Fibroblast of skin of abdomen (primary cell): ENCODE results near the gene CAMK2G.

Experiments used
- DNase-seq: peaks from one replicate; pipeline ENCODE4 v3.0.0-alpha.2; 2013

CAMK2G gene

DNA sequence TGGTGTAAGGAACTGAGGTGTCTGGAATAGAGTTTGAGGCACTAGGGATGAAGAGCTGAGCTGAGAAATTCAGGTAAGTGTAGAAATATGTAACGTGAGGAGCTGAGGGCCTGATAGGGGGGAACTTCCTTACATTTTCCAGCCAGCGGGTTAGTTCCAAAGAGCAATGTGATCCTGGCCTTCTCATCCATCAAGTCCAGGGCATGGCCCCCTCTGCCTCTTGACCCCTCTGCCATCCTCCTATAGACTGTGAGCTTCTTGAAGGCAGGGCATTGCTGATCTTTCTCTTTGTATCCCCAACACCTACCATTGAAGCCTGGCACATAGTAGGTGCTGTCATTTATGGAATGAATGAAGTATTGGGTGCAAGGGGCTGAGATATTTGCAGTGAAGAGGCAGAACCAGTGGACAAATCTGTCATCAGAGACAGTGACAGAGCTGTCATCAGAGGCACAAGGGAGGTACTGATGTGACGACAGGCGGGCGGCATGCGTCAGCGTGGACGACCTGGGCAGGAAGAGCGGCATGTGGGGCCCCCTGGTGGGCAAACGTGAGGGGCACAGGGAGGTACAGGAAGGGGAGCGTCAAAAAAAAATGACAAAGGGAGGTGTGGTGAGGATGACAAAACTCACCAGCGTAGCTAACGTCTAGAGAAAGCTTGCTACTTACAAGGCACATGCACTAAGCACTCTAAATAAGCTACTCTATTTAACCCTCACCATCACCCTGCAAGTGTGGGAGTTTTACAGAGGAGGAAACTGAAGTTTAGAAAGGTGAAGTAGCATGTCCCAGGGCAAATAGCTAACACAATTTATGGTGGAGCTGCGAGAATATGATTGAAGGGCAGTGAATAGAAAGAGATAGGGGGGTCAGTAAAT is 5.2 kb upstream of the CAMK2G start:
- peak; percentile 81 for DNase-seq

DNA sequence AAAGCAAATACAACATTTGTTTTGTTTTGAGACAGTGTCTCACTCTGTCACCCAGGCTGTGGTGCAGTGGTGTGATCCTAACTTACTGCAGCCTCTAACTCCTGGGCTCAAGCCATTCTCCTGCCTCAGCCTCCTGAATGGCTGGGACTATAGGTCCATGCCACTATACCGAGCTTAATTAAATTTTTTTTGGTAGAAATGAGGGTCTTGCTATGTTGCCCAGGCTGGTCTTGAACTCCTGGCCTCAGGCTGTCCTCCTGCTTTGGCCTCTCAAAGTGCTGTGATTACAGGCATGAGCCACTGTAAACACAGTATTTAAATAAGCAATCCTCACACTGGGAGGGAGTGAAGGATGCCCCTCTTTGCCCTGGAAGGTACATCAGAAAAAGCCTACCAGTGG is 4.0 kb upstream of the CAMK2G start:
- DNase-seq: no peak

DNA sequence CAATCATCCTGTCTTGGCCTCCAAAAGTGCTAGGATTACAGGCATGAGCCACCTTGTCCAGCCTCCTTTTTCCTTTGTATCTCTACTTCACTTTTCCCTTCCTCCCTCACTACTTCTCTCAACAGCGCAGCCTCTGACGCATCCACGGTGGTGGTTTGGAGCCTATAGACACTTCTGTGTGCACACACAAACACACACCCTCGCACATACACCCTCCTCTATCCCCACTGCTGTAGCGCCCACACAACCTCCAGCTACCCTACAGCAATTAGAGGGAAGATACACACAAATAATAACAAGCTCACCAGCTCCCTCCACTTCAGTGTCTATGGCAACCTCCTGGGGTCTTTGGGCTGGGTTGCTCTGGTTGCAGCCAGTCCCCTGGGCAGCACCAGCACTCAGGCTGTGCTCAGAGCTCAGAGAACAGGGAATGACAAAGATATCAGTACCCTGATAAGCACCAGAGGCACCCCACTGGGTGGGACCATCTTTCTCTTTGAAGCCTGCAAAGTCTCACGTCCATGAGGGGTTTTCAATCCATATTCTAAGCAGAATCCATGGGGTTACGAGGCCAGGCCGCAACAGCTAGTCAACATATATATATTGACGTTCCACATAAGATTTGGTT is 3.3 kb upstream of the CAMK2G start:
- DNase-seq: no peak

DNA sequence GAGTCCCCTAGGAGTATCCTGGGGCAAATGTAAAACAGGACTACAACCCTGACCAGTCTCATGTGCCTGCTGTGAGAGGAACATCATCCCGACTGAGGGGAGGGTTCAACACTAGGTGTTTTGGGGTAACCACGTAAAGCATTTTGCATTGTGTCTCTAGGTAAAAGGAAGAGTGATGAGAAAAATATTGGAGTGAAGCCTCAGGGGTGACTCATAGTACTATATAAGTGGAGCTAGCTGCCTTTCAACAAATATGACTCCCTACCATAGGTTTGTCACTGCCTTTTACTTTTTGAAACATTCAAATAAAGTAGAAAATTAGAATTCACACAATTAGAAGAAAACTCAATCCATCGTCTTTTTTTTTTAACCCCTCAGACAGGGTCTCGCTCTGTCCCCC is 2.6 kb upstream of the CAMK2G start:
- DNase-seq: peak; percentile 37

DNA sequence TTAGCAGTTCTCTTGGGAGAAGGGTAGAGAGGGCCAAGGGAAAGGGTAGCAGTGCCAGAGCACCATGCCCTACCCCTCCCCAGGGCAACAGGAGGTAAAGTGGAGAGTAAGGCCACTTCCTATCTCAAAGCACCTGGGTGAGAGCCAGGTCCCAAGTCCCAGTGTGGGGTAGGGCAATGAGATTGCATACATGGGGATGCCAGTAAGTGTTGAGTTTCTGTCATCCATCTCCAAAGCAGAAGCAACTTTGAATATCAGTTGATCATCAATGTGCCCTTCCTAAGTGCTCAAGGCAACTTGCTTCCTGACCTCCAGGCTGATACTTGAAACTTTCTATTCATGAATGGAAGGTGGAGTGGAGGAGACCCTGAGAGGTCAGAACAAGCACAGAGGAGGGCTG is 2.2 kb upstream of the CAMK2G start:
- no peak for DNase-seq

DNA sequence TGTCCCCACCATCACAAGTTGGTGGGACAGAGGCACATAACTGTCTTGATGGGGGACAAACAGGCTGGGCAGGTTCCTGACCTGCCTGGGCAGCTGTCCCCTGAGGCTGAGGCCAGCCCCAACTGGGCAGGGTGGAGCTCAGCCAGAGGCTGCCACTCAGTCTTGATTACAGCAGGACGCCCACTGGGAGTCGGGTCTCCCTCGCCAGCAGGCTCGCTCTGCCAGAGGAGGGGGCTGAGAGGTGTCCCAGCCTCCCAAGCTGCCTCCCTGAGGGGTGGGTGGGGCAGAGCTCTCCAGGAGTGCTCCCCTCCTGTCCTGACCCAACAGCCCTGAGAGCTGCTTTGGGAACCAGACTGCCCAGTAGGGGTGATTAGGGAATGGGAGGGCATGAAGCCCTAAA is 1.8 kb upstream of the CAMK2G start:
- DNase-seq: no peak

DNA sequence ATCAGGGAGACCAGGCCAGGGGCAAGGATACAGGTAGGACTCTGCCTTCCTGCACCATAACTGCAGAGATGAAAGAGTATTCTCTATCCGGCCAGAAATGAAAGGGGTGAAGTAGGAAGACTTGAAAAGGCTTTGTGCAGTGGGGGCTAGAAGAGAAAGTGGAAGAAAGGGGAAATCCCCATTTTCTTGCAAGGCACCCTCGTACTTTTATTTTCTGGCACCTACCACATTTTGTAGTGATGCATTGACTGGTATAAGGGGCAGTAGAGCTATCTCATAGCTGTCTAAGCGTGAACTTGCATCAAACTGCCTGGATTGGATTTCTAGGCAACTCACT is 752 bp upstream of the CAMK2G start:
- no peak for DNase-seq

DNA sequence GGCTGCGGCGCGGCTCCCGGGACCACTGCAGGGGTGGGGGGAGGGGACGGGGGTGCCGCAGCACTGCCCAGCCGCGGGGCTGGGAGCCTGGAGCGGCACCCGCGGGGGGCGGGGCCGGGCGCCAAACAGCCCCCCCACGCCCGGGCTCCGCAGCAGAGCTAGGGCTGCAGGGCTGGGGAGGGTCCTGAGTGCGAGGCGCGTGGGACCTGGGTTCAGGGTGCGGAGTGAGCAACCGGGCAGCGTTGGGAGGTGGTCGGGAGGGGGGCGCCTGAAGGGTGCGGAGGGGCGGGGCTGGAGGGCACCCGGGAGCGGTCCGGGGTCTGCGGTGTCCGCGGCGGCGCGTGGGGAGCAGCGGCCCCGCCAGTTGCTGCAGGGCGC is 528 bp downstream of the CAMK2G start:
- no peak for DNase-seq

DNA sequence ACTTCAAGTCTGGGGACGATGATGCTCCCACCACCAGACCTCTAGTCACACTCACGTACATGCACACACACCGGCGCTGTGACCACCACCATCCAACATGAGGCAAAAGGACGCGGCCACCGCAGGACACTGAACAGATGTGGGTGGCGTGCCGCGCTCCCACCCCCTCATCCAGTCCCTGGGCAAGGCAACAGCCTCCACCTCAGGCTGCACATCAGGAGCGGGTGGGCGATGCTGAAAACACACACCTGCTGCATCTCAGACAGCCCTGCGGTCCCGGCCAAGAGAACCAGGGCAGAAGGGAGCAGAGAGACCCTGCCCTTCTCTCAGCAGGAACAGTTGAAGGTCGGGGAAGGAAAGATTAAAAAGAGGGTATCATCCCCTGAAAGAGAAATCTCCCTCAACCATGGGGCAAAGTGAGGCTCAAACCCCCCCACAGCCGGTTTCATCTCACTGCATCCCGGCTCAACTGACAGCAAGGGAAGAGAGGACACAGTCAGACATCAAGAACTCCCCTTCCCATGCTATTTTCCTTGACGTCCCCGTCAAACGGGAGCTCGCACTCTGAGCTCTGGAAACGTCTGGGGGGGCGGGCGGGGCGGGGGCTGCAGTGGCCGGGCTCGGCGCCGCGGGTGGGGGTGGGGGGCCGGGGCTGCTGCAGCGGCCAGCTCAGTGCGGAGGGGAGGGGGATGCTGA is 1.1 kb downstream of the CAMK2G start:
- DNase-seq: no peak

DNA sequence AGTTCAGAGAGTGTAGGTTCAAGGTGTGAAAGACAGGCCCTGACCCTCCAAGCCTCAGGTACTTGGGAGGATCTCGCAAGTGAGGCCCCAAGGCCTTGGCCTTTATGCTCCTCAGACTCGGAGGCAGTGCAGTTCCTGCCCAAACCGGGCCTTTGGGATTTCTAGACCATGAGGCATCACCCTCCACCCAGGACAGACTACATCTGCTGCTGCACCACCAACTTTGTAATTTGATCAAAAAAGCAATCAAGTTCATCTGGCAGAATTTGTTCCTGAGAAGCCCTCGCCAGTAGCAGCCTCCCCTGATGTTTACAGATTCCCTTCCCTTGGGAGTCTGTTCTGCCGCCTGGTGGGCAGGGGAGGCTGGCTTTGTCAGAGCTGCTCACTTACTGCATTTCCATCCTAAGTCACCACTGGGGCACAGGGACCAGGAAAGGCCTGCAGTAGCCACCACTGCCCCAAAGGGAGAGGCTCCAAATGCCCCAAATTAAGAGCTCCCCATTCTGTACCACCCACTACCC is 2.1 kb downstream of the CAMK2G start:
- peak; percentile 43 for DNase-seq

DNA sequence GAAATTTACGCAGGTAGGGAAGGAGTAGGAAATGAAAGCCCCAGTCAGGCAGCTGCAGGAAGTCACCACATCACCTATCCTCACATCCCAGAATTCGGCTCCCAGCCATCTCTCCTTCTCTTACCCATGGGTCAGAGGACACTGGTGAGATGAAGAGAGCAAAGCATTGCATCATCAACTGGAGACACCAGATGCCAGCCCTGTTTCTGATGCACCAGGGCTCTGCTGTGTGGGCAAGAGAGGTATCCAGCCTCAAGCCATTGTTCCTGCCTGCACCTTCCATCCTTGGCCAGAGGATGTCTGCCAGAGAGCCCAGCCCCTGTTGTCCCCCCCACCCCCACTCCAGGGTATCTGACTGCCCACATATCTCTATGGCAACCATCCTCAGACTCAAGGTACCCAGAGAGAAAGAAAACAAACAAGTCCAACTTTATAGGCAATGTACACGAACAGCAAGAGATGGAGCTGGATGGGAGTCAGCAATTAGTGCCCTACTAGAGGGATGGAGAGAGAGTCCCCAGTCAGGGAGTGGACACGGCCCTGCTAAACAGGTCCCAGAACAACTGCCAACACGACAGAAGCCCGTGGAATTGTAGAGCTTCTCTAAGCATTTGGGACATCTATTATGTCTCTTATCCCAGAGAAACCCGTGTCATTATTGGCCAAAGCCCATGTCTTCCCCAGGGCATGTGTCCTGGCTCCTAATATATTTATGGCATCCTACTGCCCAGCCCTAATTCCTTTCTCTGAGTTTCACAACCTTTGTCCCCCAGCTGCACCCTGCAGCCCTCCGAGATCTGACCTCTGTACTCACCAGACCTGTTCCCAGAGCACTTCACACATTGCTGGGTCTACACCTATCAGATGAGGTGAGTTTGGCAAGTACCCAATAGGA is 2.8 kb downstream of the CAMK2G start:
- DNase-seq: no peak

DNA sequence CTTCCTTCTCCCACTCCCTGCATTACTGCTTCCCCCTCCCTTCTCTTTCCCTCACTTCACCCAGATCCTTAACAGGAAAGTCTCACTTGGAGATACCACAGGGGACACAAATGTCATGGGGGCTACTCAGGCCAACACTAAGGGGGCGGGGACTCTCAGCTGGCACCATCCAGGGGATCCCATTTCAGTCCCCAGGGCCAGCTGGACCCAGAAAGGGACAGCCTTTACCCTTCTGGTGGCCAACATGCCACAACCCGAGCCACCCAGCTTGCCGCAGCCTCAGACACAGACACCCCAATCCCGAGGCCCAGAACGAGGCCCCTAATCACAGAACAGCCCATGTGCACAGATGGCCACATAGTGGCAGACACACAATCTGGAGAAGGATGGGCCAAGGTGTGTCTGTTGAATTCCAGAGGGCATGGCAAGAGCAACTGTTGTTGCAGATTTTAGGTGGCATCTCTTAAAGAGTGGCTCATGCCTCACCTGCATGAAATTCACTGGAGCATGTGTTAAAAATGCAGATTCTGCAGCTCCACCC is 5.6 kb downstream of the CAMK2G start:
- no peak for DNase-seq

DNA sequence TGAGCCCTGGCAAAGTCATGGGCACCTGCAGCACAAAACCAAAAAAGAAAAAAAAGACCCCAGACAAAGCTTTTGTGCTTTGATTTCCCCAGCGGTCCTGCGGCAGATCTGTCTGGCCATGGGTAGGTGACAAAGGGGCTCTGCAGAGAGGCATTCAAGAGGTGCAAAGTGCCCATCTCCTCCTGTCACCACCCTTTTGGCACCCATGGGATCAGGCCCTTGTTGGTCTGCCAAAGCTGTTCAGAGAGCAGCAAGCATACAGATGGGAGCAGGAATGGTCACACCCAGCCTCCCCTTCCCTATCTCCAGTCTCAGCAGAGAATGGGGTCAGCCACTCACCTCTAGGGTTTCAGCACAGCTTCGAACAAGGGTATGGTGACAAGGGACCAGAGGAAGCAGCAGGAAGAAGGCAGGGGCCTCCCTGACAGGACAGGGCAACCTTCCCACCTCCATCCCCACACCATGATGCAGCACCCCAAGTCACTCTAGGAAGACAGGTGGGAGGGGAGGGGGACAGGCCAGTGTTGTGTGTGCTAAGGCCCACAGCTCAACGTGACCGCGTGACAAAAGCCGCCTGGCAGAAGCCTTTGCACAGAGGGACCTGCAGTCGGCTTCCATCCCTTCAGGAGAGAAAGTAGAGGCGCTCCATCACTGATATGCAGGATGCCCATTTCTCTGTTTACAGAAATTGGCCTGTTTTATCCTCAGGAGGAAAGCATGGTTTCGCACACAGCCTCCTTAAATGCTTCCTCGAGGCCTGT is 6.3 kb downstream of the CAMK2G start:
- DNase-seq: no peak

DNA sequence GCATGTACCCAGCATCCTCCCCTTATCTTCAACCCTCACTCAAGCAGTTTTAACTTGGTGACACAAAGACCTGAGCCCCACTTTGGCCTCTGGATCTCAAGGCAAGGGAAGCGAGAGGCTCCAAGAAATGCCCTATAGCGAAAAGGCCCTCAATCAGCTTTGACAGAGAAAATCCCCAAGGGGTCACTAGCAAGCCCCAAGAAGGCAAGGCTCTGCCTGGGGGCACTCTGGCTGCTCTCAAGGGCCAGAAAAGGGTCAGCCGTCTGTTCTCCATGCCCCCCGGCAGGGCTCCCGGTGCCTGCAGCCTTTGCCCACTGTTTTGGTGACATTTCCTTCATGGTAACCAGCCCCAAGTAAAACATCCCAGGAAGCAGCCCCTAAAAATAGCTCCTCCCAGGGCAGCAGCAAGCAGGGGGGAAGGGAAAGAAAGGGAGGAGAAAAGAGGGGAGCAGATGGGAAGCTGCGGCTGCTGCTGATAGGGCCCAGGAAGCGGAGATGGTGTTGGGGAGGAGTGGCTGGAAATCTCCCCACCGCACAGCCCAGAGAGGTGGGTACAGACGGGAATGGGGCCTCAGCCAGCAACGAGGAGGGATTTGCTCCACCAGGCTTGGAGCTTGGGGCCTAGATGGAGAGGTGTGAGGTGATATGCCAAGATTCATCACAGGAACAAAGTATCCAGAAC is 7.1 kb downstream of the CAMK2G start:
- DNase-seq: no peak

DNA sequence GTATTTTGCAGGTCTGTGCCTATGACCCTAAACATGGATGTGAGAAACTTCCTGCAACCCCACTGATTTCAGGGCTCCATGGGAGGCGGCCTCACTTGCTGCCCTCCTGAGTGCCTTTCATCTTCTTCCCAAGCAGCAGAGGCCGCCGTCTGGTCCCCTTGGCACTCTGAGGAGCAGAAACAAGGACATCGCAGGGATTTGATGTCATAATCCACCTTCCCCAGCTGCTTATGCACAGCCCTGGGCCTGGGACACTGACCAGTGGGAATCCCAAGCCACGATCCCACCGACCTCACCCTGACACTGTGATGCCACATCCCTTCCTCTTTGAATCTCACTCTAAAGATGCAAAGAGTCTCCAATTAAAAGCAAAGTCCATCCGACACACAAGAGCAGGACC is 7.7 kb downstream of the CAMK2G start:
- DNase-seq: no peak

DNA sequence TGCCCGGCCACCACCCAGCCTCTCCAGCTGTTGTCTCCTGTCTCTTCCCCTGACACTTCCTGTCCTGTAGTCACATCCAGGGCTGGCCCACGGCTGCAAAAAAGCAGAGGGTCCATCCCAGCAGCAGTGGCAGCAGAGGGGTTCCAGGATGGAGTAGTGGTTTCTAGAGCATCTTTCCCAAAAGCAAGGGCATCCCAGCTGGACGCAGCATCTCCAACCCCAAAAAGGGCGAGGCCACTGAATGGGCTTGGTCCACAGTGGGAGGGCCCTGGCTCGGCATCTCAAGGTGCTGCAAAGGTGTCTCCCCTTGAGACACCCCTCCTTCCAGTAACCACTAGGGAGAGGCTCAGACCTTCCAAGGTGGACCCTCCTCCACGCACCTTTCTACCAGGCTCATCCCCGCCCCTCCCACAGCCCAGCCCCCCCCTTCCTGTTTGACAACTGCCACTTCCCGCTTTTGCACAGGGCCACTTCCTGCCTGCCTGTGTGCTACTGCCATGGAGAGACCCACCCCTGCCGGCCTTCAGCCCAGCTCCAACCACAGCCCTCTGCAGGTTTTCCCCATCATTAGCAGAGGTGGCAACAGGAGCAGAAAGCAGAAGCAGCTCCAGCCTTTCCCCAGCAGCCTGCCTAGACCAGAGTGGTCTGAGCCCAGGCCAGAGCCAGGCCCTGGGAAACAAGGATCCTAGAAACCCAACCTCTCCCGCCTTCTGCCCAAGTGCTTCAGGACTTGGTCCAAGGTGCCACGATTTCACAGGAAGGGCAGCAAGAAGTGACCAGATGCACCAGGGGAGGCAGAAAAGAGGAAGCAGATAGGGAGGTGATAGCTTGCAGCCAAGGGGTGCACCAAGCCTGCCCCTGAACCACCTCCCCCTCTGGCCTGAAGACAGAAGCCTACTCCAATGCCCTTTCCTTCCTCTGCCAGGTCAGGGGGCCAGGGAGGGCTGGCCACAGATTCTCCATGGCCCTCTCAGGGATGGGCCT is 8.6 kb downstream of the CAMK2G start:
- DNase-seq: no peak

DNA sequence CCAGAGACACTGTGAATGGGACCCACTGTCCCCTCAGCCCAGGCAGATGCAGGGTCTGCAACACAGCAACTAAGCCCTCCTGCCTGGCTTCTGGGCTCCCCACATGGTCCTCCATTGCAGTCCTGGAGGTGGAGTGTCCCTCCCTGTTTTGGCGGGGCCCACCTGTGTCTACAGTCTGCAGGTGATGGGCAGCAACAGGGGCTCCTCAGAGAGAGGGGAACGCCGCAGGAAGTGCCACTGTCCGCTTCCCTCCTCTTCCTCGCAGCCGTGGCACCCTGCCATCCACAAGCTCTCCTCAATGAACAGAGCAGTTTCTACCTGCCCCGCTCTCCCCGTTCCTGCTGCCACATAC is 9.3 kb downstream of the CAMK2G start:
- DNase-seq: no peak

DNA sequence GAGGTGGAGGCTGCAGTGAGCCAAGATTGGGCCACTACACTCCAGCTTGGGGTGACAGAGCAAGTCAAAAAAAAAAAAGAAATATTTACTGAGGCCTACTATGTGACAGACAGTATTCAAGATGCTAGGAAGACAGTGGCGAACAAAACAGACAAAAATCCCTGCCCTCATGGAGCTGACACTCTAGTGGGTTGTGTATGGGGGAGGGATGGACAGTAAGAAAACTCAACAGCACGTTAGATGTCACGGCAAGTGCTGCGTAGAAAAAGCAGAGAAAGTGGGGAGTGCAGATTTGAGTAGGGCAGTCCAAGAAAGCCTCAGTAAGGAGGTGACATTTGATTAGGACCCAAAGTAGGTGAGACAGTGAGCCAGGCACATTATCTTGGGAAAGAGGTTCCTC is 10.1 kb downstream of the CAMK2G start:
- DNase-seq: no peak

DNA sequence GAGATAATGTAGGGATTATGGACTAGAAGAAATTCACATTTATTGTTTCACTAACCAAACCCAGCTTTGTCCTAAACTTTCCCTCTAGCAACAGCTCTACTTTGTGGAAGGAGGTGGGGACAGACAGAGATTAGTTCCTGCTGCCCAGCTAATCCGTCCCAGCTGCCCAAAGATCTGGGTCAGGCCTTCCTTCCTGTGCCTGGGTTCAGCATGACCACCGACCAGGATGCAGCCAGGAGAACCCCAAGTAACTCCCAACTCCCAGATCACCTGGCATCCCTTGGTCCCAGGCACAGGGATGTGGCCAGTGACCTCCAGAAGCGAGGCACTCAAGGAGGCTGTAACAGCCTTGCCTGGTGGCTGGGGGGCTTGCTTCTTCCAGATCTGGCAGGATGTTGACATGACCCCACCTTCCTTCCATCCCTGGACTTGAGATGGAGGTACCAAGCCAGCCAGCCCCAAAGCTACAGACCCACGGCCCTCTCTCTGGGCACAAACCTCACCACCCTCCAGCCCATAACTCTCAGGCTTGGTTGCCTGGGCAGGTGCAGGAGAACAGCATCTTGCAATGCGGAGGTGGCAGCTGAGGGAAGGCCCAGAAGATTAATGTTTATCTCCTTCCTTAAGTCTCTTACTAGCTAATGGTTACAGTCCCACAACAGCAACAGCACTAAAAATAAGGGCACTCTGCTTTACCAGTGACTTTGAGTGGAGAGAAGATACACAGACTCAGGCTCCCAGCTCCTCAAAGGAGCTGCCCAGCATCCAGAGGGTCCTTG is 11.1 kb downstream of the CAMK2G start:
- DNase-seq: no peak
